DOHH2 (cell line): ENCODE data around the gene HOXA10.

Source experiments
- H3F3A ChIP-seq: fragments of 200-600 bp; sonication (generic), shearing (Covaris generic); 2 replicates; pipeline ENCODE4 v1.6.0; 2016; ENCODE audit warnings: antibody characterized with exemption, mild to moderate bottlenecking; ENCODE audit not compliant: control insufficient read depth, insufficient read depth
- H3K27ac ChIP-seq: fragments of 200-600 bp; sonication (generic); 2 replicates; pipeline ENCODE4 v1.5.1; 2014; ENCODE audit warnings: low read depth, mild to moderate bottlenecking, low read length, moderate library complexity
- H3K27me3 ChIP-seq: fragments of 200-600 bp; sonication (generic); 2 replicates; pipeline ENCODE4 v1.6.1; 2014; ENCODE audit warnings: mild to moderate bottlenecking, low read length, mixed read lengths; ENCODE audit not compliant: control insufficient read depth
- H3K36me3 ChIP-seq: fragments of 200-600 bp; sonication (generic); 2 replicates; pipeline ENCODE4 v1.6.1; 2014; ENCODE audit warnings: mild to moderate bottlenecking, low read length, moderate library complexity, mixed read lengths; ENCODE audit not compliant: control insufficient read depth
- H3K4me1 ChIP-seq: fragments of 200-600 bp; sonication (generic); 2 replicates; pipeline ENCODE4 v1.6.1; 2014; ENCODE audit warnings: mild to moderate bottlenecking, low read length, mixed read lengths; ENCODE audit not compliant: control insufficient read depth
- H3K4me2 ChIP-seq: fragments of 200-600 bp; sonication (generic); 2 replicates; pipeline ENCODE4 v1.6.0; 2014; ENCODE audit warnings: mild to moderate bottlenecking, low read length, moderate library complexity
- H3K4me3 ChIP-seq: fragments of 200-600 bp; sonication (generic); 2 replicates; pipeline ENCODE4 v1.5.1; 2014; ENCODE audit warnings: mild to moderate bottlenecking, low read length, mixed read lengths
- H3K79me2 ChIP-seq: fragments of 200-600 bp; sonication (generic); 2 replicates; pipeline ENCODE4 v1.6.1; 2014; ENCODE audit warnings: mild to moderate bottlenecking, low read length, mixed read lengths; ENCODE audit not compliant: control insufficient read depth
- H3K9me2 ChIP-seq: fragments of 200-600 bp; sonication (generic); replicated peaks from 2 replicates; pipeline ENCODE4 v1.6.1; 2014; ENCODE audit warnings: mild to moderate bottlenecking, low read length, mixed read lengths; ENCODE audit not compliant: control insufficient read depth
- H3K9me3 ChIP-seq: fragments of 200-600 bp; sonication (generic); 2 replicates; pipeline ENCODE4 v1.6.1; 2014; ENCODE audit warnings: antibody characterized with exemption, low read length, mixed read lengths; ENCODE audit not compliant: control insufficient read depth, insufficient read depth
- H4K20me1 ChIP-seq: fragments of 200-600 bp; sonication (generic); 2 replicates; pipeline ENCODE4 v1.6.0; 2014; ENCODE audit warnings: low read depth, mild to moderate bottlenecking, antibody characterized with exemption, low read length, moderate library complexity; ENCODE audit not compliant: control insufficient read depth, insufficient read depth
- CTCF ChIP-seq: fragments of 200-600 bp; sonication (generic); IDR thresholded peaks from one replicate; pipeline ENCODE4 v1.5.1; 2014; ENCODE audit warnings: antibody characterized with exemption, mild to moderate bottlenecking, low read depth, low read length; ENCODE audit not compliant: poor library complexity, severe bottlenecking
- EZH2phosphoT487 ChIP-seq: fragments of 200-600 bp; sonication (generic); IDR thresholded peaks from 2 replicates; pipeline ENCODE4 v1.6.1; 2017; ENCODE audit warnings: borderline replicate concordance, mild to moderate bottlenecking, antibody characterized with exemption, low read length, moderate library complexity, mixed read lengths

HOXA10 gene

GRCh38 chr7:27185854-27186667, 11.9 kb upstream of the HOXA10 start:
- Histone ChIP-seq H3K4me2 (no peak overlapping the region), H3K4me1 (peaks cover 34% of the 10 kb centered on the region), H3K27me3 (peaks cover 96% of the 10 kb centered on the region), H3K9me3 (no peaks in the 10 kb centered on the region), H3K9me2 (no peaks in the 10 kb centered on the region), H3K36me3 (no peaks in the 10 kb centered on the region), H4K20me1 (0 out of 2 replicates have a peak, but pooled peaks cover 5% of the 10 kb centered on the region), H3K4me3 (no peak overlapping the region), H3F3A (peaks cover 2% of the 10 kb centered on the region; the same call in 1 of the 2 replicates), H3K27ac (no peak overlapping the region), H3K79me2 (no peaks in the 10 kb centered on the region)
- TF ChIP-seq CTCF = no peak
- no peak for TF ChIP-seq EZH2phosphoT487

GRCh38 chr7:27185013-27185853, 11.1 kb upstream of the HOXA10 start, which contains the start of gene HOXA11:
Gene HOXA11, minus strand, starts transcription at chr7:27185232. Its CDS starts 88 bp downstream, at chr7:27185144.
- Histone ChIP-seq H3K79me2 (no peaks in the 10 kb centered on the region), H3K9me3 (no peaks in the 10 kb centered on the region), H3K27me3 (peaks cover 95% of the 10 kb centered on the region), H3K4me1 (peaks cover 34% of the 10 kb centered on the region), H3F3A (peaks cover 2% of the 10 kb centered on the region; the same call in 1 of the 2 replicates), H3K36me3 (no peaks in the 10 kb centered on the region), H3K27ac (no peak within 1 kb of the TSS), H4K20me1 (0 out of 2 replicates have a peak, but pooled peaks cover 5% of the 10 kb centered on the region), H3K4me2 (peak within 1 kb of the TSS; percentile 87), H3K9me2 (no peaks in the 10 kb centered on the region), H3K4me3 (peak within 1 kb of the TSS; percentile 72)
- TF ChIP-seq CTCF (no peak), EZH2phosphoT487 (no peak)

GRCh38 chr7:27184337-27185012, 10.4 kb upstream of the HOXA10 start:
- Histone ChIP-seq H3K4me2 (peak overlapping the region; percentile 87), H3K9me2 (no peaks in the 10 kb centered on the region), H3K27ac (no peak overlapping the region), H3K9me3 (no peaks in the 10 kb centered on the region), H3K27me3 (peaks cover 90% of the 10 kb centered on the region), H3K36me3 (no peaks in the 10 kb centered on the region), H4K20me1 (0 out of 2 replicates have a peak, but pooled peaks cover under 1% of the 10 kb centered on the region), H3K79me2 (no peaks in the 10 kb centered on the region), H3K4me1 (peaks cover 41% of the 10 kb centered on the region), H3F3A (peaks cover 2% of the 10 kb centered on the region; the same call in 1 of the 2 replicates), H3K4me3 (peak overlapping the region; percentile 72)
- TF ChIP-seq EZH2phosphoT487 = peak; percentile 98; the same call in 1 of the 2 replicates
- TF ChIP-seq CTCF = no peak
